ENCODE data around the gene ST8SIA6.

- no peak for TF ChIP-seq CTCF (IDR thresholded peaks at IDR 0.05)
- no peak for TF ChIP-seq POLR2A (IDR thresholded peaks at IDR 0.05)
These were observed 39.9 kb downstream of the ST8SIA6 start for GRCh38 chr10:17414484-17414883.
